IPS-NIHi11 (cell line): ENCODE data around the gene CLRN3.

Experiments
- DNase-seq: peaks from one replicate; pipeline ENCODE4 v3.0.0; 2012; ENCODE audit warnings: mixed read lengths, low spot score

CLRN3 gene

GRCh38 chr10:127892743-127893142 lies at the start of gene CLRN3:
Gene CLRN3 (minus strand): TSS chr10:127892941. CDS start chr10:127892784, 157 bp downstream.
- no peak for DNase-seq

GRCh38 chr10:127940866-127941640 lies 48.3 kb upstream of the CLRN3 start:
- DNase-seq, result no peak

- DNase-seq, result no peak
Measured at GRCh38 chr10:127939786-127940330, 47.1 kb upstream of the CLRN3 start.

GRCh38 chr10:127937915-127938463 lies 45.2 kb upstream of the CLRN3 start:
- no peak for DNase-seq

- DNase-seq, result no peak
Measured at GRCh38 chr10:127937069-127937468, 44.3 kb upstream of the CLRN3 start.

GRCh38 chr10:127935071-127935561 lies 42.4 kb upstream of the CLRN3 start:
- no peak for DNase-seq

GRCh38 chr10:127934383-127934782 lies 41.6 kb upstream of the CLRN3 start:
- DNase-seq, result no peak

- no peak for DNase-seq
Measured at GRCh38 chr10:127933271-127933670, 40.5 kb upstream of the CLRN3 start.

GRCh38 chr10:127932521-127933270 lies 40.0 kb upstream of the CLRN3 start:
- DNase-seq, result no peak

GRCh38 chr10:127928021-127928806 lies 35.5 kb upstream of the CLRN3 start:
- no peak for DNase-seq

GRCh38 chr10:127926455-127926854 lies 33.7 kb upstream of the CLRN3 start:
- no peak for DNase-seq

- DNase-seq, result no peak
Measured at GRCh38 chr10:127925471-127926207, 32.9 kb upstream of the CLRN3 start.

GRCh38 chr10:127923646-127924045 lies 30.9 kb upstream of the CLRN3 start:
- DNase-seq, result no peak

GRCh38 chr10:127922675-127923366 lies 30.1 kb upstream of the CLRN3 start:
- peak; percentile 44 for DNase-seq

- no peak for DNase-seq
Measured at GRCh38 chr10:127922206-127922605, 29.5 kb upstream of the CLRN3 start.

GRCh38 chr10:127921753-127922145 lies 29.0 kb upstream of the CLRN3 start:
- no peak for DNase-seq

GRCh38 chr10:127921075-127921752 lies 28.5 kb upstream of the CLRN3 start:
- DNase-seq, result no peak

GRCh38 chr10:127920306-127921074 lies 27.7 kb upstream of the CLRN3 start:
- DNase-seq, result no peak
